Calu3 (cell line): ENCODE results near the gene PPAN. TPM values are rescaled to one million over a fixed set of nuclear protein-coding genes. Genes with fewer than 3 reads are reported as not detected.

Experiments
- BruUV-seq: library from RNA; stranded (reverse); fragments of 400-500 nt; replicated peaks from 2 replicates; lab custom pipeline; 2021; lab: Mats Ljungman, UMichigan
- CTCF ChIA-PET: fragments of 300-600 bp; sonication (Branson Sonifier 250); formaldehyde crosslinking; loops from one replicate; lab custom pipeline; 2022; ENCODE audit warnings: antibody characterized with exemption; lab: Charles Lee
- DNase-seq: peaks from one replicate; pipeline ENCODE4 v3.0.0; 2022
- H3K27ac Mint-ChIP-seq: one replicate; pipeline ENCODE4 v1.8.0; 2022; ENCODE audit warnings: mixed read lengths; ENCODE audit not compliant: unreplicated experiment
- H3K27me3 Mint-ChIP-seq: one replicate; pipeline ENCODE4 v1.8.0; 2022; ENCODE audit warnings: mixed read lengths; ENCODE audit not compliant: unreplicated experiment
- H3K36me3 Mint-ChIP-seq: one replicate; pipeline ENCODE4 v1.8.0; 2022; ENCODE audit warnings: mild to moderate bottlenecking, moderate library complexity, mixed read lengths; ENCODE audit not compliant: insufficient read depth, unreplicated experiment
- H3K4me1 Mint-ChIP-seq: one replicate; pipeline ENCODE4 v1.8.0; 2022; ENCODE audit warnings: mild to moderate bottlenecking, low read depth, mixed read lengths; ENCODE audit not compliant: unreplicated experiment
- H3K4me3 Mint-ChIP-seq: one replicate; pipeline ENCODE4 v1.8.0; 2022; ENCODE audit warnings: mild to moderate bottlenecking, low read depth, moderate library complexity, mixed read lengths; ENCODE audit not compliant: unreplicated experiment
- H3K9me3 Mint-ChIP-seq: one replicate; pipeline ENCODE4 v1.8.0; 2022; ENCODE audit warnings: low read depth, mixed read lengths; ENCODE audit not compliant: unreplicated experiment
- intact Hi-C: fragments of 100-400 bp; cut with micrococcal nuclease; formaldehyde crosslinking; loops from one replicate; pipeline ENCODE4 v1.10.0; 2022; ENCODE audit not compliant: unreplicated experiment
- total RNA-seq: library from RNA; stranded (reverse); gene quantifications from 2 replicates; pipeline ENCODE4 v1.2.3, GENCODE V29; 2022
- TF ChIP-seq, protein P1 (sequence below): fragments of 200-600 bp; IDR thresholded peaks from one replicate; pipeline ENCODE4 v1.8.0; 2022; ENCODE audit warnings: antibody characterized with exemption; ENCODE audit not compliant: unreplicated experiment

Gene PPAN
- total RNA-seq, 1 experiment from 2014 or later, result 52.2 TPM

DNA sequence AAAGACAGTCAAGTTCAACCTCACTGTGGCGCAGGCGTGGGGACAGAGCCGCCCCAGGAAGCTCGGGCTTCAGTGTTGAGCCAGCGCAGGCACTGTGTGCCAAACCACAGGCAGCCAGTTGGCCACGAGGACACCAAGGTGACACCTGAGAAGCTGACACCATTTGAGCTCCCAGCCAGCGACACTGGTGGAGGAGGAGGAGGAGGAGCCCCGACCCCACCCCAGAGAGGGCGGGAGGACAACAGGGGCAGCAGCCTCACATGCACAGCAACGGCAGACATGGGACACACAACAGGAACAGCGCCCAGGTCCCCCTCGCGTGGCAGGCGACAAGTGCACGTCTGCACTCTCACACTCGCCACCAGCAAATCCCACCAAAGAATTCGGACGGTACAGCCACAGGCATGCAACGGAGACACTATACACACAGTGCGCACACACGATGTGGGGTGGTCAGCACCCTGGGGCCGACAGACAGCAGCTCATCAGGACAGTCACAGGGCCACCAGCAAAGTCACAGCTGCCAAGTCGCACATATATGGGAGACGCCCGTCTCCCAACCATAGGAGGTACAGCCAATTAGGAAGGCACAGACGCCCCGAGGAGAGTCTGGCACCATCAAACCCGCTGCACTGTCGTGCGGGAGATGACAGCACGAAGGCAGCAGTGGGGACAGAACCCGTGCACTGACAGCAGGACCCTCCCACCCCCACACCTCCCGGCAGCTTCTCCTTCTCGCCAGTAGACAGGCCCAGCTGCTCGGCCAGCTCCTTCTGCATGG is 10.1 kb downstream of the PPAN start:
- no peak for DNase-seq
- H3K4me1 Mint-ChIP-seq, result no peaks in the 10 kb centered on the region
- no peaks in the 10 kb centered on the region for H3K9me3 Mint-ChIP-seq
- no peak overlapping the region for H3K4me3 Mint-ChIP-seq
- H3K36me3 Mint-ChIP-seq, result peaks cover 84% of the 10 kb centered on the region
- no peaks in the 10 kb centered on the region for H3K27me3 Mint-ChIP-seq
- BruUV-seq, result no TSS peak
- CTCF ChIA-PET, result interaction anchor here (1.5 kb wide), 1 partner anchor 143 kb away, joined by 3 read pairs; no protein-coding TSS in a partner anchor
- intact Hi-C loops, result no loop called here
- H3K27ac Mint-ChIP-seq, result peak overlapping the region; percentile 38
- TF ChIP-seq, protein P1, sequence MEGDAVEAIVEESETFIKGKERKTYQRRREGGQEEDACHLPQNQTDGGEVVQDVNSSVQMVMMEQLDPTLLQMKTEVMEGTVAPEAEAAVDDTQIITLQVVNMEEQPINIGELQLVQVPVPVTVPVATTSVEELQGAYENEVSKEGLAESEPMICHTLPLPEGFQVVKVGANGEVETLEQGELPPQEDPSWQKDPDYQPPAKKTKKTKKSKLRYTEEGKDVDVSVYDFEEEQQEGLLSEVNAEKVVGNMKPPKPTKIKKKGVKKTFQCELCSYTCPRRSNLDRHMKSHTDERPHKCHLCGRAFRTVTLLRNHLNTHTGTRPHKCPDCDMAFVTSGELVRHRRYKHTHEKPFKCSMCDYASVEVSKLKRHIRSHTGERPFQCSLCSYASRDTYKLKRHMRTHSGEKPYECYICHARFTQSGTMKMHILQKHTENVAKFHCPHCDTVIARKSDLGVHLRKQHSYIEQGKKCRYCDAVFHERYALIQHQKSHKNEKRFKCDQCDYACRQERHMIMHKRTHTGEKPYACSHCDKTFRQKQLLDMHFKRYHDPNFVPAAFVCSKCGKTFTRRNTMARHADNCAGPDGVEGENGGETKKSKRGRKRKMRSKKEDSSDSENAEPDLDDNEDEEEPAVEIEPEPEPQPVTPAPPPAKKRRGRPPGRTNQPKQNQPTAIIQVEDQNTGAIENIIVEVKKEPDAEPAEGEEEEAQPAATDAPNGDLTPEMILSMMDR, result no peak

DNA sequence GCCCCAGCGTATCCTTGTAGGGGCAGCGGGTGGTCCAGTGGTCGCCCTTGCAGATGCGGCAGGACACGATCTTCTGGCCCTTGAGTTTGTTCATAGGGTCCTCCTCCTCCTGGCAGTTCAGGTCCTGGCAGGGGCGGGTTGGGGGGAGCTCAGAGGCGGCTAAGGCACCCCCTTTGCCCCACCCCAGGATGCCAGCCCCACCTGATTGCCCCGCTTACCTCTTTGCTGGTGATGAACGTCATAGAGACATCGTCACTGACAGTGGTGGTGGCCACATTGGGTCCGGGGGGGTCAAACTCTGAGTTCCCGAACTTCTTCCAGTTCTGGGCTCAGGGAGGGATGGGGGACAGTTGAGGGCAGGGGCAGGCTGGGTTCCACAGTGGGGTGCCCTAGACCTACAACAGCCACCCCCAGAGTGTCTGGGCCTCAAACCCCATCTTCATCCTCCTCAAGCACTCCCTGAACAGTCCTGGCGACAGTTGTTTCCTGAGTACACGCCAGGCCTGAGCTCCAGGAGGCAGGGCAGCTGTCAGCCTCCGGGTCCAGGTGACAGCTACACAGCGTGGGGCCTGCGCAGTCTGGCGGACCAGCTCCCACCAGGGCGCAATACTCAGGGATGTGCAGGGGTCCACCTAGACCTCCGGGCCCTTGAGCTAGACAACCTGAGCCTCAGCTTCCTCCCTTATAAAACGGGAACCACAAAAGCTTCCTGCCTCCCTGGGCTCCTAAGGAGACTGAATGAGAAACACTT is 10.9 kb downstream of the PPAN start:
- no peak for DNase-seq
- no peaks in the 10 kb centered on the region for H3K9me3 Mint-ChIP-seq
- peaks cover 78% of the 10 kb centered on the region for H3K36me3 Mint-ChIP-seq
- TF ChIP-seq, protein P1, result no peak
- no peaks in the 10 kb centered on the region for H3K4me1 Mint-ChIP-seq
- H3K4me3 Mint-ChIP-seq, result no peak overlapping the region
- BruUV-seq, result no TSS peak
- no peaks in the 10 kb centered on the region for H3K27me3 Mint-ChIP-seq
- CTCF ChIA-PET, result no interaction called here
- peak overlapping the region; percentile 38 for H3K27ac Mint-ChIP-seq
- intact Hi-C loops, result no loop called here

DNA sequence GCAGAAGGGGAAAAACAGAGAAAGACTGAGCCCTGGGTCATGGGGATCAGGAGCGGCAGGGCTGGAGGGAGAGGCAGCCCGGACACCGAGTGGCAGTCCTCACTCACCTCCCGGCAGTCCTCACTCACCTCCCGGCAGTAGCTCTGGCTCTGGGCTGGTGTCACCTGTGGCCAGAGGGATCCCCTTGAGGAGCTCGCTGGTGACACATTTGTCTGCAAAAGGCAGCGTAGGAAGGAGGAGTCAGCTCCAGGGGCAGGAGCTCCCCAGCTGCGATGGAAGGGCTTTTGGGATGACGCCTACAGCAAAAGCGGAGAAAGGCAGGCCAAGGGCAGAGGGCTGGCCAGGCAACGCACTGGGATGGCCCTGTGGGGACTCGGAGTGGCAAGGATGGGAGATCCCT is 12.8 kb downstream of the PPAN start:
- Mint-ChIP-seq H3K9me3 (no peaks in the 10 kb centered on the region), H3K27ac (peak overlapping the region; percentile 83), H3K36me3 (peaks cover 59% of the 10 kb centered on the region), H3K4me1 (no peaks in the 10 kb centered on the region), H3K4me3 (peak overlapping the region; percentile 91), H3K27me3 (no peaks in the 10 kb centered on the region)
- CTCF ChIA-PET, result interaction anchor here (0.7 kb wide), 1 partner anchor 54 kb away, joined by 3 read pairs; no protein-coding TSS in a partner anchor
- intact Hi-C loops, result no loop called here
- no peak for DNase-seq
- no TSS peak for BruUV-seq
- TF ChIP-seq, protein P1, result no peak

DNA sequence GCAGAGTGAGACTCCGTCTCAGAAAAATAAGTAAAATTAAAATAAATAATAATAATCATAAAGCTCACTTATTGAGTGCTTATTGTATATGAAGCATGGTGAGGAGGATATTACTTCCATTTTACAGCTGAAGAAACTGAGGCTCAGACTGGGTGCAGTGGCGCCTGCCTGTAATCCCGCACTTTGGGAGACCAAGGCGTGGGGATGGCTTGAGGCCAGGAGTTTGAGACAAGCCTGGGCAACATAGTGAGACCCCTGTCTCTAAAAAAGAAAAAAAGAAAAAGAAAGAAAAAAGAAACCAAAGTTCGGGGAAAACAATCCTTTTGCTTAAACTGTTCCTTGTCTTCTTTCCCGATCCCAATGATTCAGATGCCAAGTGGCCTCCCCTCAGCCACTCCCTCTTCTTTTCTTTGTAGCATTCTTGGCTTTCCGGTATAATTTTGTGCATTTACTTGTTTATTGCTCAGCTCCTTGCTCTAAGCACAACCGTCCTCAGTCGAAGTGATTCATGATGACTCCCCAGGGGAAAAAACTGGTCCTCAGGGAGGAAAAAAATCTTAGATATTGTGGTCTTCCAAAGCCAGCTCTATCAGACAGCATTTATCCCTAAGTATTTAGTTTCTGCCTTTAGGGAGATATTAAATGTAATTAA is 14.5 kb downstream of the PPAN start:
- CTCF ChIA-PET, result interaction anchor here (0.5 to 0.9 kb wide), 5 partner anchors 9 to 213 kb away, joined by 3 to 5 read pairs (median 4); partner anchors contain the start of gene ANGPTL6
- Mint-ChIP-seq H3K4me3 (no peak overlapping the region), H3K27me3 (no peaks in the 10 kb centered on the region), H3K9me3 (no peaks in the 10 kb centered on the region), H3K27ac (no peak overlapping the region), H3K4me1 (no peaks in the 10 kb centered on the region), H3K36me3 (peaks cover 43% of the 10 kb centered on the region)
- no TSS peak for BruUV-seq
- DNase-seq, result no peak
- TF ChIP-seq, protein P1, result no peak
- intact Hi-C loops, result no loop called here
